Measurements from ENCODE around the gene PIGQ.

The PIGQ gene

DNA sequence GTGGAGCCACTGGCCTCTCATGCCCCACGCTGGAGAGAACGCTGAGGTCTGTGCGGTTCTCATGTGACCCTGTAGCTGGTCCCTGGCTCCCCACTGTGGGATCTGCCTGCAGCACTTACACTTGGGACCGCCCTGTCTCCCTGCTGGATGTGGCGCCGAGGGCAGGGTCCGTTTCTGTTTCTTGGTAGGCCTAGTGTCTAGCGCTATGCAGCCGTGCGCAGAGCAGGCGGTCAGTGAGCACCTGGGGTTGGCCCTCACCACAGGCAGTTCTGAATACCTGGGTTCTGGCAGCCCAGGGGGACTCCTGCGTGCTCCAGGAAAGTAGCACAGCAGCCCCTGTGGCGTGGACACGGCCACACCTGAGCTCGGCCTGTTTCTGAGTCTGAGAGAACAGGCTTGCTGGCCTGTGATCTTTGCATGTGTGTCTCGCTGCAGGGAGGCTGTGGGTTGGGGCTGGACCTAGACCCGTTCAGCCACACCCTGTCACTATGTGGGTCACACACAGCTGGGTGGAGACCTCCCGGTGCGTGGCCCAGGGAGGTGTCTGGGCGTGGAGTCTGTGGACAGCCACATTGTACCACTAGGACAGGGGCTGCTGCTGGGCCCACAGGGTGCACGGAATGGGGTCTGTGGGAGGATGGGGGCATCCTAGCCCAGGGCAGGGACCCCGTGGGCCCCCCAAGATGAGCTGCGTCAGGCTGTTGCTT is 39.5 kb upstream of the PIGQ start:
- no peak overlapping the region for H3K27ac ChIP-seq
- TF ChIP-seq, protein P1, sequence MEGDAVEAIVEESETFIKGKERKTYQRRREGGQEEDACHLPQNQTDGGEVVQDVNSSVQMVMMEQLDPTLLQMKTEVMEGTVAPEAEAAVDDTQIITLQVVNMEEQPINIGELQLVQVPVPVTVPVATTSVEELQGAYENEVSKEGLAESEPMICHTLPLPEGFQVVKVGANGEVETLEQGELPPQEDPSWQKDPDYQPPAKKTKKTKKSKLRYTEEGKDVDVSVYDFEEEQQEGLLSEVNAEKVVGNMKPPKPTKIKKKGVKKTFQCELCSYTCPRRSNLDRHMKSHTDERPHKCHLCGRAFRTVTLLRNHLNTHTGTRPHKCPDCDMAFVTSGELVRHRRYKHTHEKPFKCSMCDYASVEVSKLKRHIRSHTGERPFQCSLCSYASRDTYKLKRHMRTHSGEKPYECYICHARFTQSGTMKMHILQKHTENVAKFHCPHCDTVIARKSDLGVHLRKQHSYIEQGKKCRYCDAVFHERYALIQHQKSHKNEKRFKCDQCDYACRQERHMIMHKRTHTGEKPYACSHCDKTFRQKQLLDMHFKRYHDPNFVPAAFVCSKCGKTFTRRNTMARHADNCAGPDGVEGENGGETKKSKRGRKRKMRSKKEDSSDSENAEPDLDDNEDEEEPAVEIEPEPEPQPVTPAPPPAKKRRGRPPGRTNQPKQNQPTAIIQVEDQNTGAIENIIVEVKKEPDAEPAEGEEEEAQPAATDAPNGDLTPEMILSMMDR (conservative IDR thresholded peaks at IDR 0.05): no peak

DNA sequence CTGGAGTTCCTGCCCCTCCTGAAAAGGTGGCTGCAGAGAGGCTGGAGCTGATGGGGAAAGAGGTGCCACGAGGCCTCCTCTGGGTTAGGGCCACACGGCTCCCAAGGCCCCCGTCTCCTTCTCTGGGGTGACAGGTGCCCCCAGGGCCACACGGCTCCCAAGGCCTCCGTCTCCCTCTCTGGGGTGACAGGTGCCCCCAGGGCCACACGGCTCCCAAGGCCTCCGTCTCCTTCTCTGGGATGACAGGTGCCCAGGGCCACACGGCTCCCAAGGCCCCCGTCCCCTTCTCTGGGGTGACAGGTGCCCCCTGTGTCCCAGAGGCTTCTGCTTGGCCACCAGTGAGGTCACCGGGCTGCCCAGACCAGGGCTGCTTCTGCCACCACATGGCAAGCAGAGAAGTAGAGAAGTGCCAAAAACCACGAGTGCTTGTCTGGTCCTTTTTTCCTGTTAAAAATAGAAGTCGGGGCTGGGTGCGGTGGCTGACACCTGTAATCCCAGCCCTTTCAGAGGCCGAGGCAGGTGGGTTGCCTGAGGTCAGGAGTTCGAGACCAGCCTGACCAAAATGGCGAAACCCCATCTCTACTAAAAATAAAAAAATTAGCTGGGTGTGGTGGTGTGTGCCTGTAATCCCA is 38.2 kb upstream of the PIGQ start:
- TF ChIP-seq, protein P1 (conservative IDR thresholded peaks at IDR 0.05): no peak
- no peak overlapping the region for H3K27ac ChIP-seq

DNA sequence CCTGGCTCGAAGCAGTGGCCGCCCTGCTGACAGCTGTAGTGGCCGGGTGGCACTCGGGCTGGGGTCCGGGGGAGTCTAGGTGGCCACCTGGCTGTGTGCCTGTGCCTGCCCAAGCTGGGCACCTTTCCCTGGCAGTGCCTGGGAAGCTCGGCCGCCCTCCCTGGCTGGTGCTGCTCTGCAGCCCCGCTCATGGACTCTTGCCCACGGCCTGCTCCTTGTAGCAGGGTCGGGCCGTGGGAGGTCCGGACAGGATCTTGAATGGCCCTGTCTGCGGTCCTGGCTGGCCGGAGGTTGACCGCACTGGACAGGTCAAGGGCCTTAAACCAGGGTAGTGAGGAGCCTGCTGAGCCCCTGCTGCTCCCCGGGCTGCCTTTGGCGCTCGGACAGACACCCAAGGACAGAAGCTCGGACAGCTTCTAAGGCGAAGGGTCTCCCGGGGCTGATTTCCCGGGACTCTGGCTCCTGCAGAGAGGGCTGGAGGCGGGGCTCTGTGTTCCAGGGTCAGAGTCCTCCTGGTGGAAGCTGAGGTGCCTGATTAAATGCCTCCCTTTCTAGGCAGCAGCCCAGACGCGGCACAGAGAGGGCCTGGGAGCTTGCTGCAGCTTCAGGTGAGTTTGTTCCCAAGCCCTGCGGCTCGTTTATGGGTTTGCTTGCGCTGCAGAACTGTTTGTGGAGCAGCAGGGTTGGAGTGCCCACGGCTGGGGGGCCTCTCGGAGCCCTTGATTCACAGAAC is 36.2 kb upstream of the PIGQ start:
- TF ChIP-seq, protein P1 (conservative IDR thresholded peaks at IDR 0.05): no peak
- no peak overlapping the region for H3K27ac ChIP-seq

DNA sequence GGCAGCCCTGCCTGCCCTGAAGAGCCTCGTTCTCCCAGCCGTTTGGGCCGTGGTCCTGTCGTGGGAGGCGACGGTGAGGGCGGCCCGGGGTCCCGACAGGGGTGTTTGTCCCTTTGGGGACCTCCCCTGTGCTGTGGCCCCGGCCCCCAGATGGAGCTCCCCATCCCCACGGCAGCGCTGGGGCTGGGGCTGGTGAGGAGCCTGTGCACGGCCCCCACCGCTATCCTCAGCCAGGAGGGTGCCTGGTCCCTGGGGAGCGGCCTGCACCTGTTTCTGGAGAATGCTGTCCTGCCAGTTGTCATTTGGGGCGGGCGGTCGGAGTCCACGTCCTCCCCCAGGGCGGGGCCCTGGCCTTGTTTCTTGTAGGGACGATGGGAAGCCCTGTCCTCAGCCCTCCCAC is 35.6 kb upstream of the PIGQ start:
- no peak overlapping the region for H3K27ac ChIP-seq
- TF ChIP-seq, protein P1 (conservative IDR thresholded peaks at IDR 0.05): no peak

DNA sequence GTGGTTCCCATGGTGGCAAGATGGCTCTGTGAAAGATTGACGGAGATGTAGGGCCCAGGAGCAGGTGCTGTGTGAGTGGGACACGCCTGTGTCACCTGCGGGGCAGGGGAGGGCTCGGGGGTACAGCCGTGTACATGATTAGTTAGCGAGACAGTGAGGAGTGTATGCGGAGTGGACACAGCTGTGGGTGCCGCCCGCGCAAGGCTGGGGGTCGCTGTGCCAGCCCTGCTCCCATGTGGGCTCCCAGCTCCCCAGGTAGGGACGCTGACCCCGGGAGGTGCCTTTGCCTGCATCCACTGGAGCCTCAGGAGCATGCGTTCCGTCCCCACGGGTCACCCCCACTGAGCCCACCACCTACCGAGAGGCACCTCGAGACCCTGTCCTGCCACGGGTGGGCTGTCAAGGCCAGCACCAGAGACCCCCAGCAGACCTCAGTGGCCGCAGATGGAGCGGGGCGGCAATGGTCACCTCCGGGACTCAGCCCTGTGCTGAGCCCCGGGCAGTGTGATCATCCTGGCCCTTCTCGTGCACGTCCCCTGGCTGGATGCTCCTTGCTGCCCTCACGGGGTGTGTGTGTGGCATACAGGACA is 34.8 kb upstream of the PIGQ start:
- TF ChIP-seq, protein P1 (conservative IDR thresholded peaks at IDR 0.05): no peak
- H3K27ac ChIP-seq: no peak overlapping the region

DNA sequence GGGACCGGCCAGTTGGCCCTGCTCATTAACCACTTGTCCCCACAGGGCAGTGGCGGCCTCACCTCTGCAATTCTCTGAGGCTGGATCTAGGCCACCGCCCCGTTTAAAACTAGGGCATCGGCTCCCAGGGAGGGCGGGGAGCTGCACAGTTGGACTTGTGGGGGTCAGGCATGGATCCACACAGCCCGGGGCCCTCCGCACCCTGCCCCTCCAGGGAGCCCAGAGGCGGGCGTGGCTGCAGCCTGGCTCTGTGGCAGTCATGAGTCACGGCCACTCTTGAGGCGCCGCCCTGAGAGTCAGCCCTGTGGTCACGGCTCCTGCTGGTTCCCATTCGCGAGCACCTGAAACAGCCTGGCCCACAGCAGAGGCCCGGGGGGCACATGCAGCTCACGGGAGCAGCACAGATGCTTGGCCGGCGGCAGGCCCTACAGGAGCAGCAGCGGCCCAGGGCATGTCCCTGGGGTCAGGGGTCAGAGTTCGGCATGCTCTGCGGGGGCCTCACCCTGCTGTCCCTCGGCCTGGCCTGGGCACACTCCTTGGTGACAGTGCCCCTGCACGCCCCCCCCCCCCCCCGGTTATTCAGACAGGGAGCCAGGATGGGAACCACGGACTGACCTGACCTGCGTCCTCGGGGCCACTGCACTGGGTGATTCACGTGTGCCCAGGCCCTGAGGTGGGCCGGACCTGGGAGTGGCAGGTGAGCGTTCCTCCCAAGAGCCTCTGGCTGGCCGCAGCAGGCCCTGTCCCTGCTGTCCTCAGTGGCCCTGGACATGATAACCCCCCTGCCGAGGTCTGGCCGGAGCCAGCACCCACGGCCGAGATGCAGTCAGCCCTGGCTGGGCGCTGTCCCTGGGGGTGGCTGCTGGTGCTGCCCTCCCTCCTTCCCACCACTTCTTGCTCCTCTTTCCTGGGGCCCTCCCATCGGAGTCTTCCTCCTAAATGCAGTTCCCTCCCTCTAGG is 34.0 kb upstream of the PIGQ start:
- H3K27ac ChIP-seq: no peak overlapping the region
- TF ChIP-seq, protein P1 (conservative IDR thresholded peaks at IDR 0.05): no peak

Data from VCaP (cell line).